IPS-18a (cell line): ENCODE results near the gene CERKL.

Experiments
- H3K27ac ChIP-seq: one replicate; pipeline ENCODE4 v1.5.1; 2013; ENCODE audit warnings: low read length
- H3K27me3 ChIP-seq: one replicate; pipeline ENCODE4 v1.6.1; 2013; ENCODE audit warnings: mild to moderate bottlenecking, low read length; ENCODE audit not compliant: control insufficient read depth, insufficient read depth
- H3K36me3 ChIP-seq: one replicate; pipeline ENCODE4 v1.6.1; 2013; ENCODE audit warnings: low read depth, low read length; ENCODE audit not compliant: control insufficient read depth
- H3K4me1 ChIP-seq: one replicate; pipeline ENCODE4 v1.6.1; 2013; ENCODE audit warnings: low read depth, low read length; ENCODE audit not compliant: control insufficient read depth
- H3K4me3 ChIP-seq: one replicate; pipeline ENCODE4 v1.5.1; 2013; ENCODE audit warnings: low read length
- H3K9ac ChIP-seq: one replicate; pipeline ENCODE4 v1.6.1; 2013; ENCODE audit warnings: mild to moderate bottlenecking, low read length, moderate library complexity
- H3K9me3 ChIP-seq: one replicate; pipeline ENCODE4 v1.6.1; 2013; ENCODE audit warnings: low read depth, low read length; ENCODE audit not compliant: control insufficient read depth

Gene CERKL

DNA sequence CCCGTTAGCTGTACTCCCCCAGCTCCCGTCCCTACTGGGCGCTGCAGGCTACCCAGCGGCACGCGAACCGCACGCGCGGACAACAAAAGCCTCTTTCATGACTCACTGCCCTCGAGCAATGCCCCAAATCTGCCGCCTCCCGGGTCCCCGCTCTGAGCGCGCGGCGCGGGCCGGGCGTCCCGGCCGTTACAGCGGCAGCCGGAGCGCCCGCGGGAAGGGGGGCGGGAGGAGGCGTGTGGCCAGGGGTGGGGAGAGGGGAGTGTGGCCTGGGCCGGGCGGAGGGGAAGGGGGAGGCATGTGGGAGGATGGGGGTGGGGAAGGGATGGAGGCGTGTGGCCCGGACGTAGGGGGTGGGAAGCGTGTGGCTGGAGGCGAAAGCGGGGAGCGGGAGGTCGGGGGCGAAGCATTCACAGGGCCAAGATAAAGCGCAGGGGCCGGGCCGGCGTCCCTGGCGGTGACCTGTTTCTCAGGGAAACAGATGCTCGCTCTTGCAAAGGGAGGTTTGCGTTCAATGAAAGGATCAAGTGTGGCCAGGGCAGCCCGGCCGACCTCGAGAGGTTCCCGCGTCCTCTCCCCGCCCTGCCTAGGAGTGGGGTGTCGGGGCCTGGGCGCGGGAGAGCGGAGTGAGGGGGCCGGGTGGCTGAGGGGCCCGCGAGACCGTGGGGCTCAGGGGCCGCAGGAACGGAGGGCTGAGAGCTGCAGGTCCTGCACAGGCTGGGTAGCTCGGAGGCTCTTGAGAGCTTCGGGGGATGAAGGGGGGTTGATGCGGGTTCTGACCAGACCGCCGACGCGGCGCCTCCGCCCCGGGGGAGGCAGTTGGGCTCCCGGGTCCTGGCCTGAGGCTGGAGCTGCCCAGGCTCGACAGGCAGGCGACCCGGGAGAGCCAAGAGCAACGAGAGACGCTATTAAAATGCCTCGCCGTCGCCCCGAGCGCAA lies 26.9 kb upstream of the CERKL start:
- Histone ChIP-seq H3K4me1 (peaks cover 37% of the 10 kb centered on the region), H3K27ac (no peak overlapping the region), H3K9me3 (peaks cover 3% of the 10 kb centered on the region), H3K36me3 (no peaks in the 10 kb centered on the region), H3K27me3 (peaks cover 100% of the 10 kb centered on the region), H3K9ac (no peak overlapping the region), H3K4me3 (peak overlapping the region; percentile 38)

DNA sequence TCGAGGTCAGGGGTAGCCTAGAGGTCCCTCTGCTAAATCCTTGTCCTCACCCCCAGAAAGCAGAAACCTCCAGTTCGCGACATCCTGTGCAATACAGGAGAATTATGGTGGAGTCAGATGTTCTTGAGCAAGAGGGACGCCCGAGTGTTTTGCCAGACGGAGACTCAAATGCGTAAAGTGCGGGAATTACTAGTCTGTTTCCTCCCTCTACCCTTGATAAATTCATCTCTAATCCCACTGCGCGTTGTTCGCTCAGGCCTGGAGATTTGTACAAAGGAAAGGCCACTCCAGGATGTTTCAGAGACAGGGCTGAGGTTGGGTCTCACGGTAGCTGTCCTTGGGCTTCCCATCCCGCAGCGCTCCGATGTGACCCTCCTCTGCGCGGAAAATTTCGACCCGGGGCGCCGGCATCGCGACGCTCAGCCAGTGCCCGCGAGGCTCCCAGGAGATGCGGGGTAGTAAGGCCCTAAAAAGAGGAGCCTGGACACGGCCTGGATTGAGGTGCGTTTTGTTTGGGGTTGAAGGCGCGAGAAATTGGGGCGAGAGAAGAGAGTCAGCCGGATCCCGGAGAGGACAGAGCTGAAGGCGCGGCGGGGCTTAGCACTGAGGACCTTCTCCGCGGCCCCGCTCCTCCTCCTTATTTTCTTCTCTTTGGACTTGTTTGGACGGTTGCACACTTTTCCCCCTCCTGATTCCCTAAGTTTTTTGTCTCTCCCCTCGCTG lies 26.1 kb upstream of the CERKL start:
- Histone ChIP-seq H3K4me1 (peaks cover 37% of the 10 kb centered on the region), H3K9me3 (peaks cover 3% of the 10 kb centered on the region)

DNA sequence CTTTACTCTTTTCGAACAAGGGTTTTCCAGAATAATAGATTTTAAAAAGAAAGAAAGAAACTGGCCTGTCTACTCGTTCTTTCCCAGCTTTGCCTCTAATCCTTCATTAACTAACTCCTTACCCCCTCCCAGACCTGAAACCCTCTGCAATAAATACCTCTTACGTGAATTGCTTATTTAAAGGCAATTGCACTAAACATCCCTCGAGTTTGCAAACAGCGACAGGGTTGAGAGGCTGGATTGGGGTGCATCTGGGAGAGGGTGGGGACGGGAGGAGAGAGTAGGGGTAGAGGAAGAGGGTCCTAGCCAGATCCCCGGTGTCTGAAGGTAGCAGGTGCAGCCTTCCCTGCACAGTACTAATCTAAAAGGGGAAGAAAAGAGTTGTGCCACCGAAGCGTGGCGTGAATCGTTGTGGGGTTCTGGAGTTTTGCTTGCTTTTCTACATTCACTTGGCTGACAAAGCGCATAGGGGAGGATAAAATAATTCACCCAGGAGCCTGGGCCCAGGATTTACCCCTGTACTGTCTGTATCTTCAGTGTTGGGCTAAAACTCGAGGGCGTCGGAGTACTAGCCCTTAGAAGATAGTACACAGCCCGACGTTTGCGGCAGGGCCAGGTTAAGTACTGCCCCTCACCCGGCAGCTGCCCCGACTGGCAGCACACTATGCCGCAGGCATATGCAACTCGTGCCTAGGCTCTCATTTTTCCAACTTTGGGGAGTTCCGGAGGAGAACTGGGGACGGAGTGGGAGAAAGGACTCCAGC lies 25.3 kb upstream of the CERKL start:
- H3K4me3 ChIP-seq = peak overlapping the region; percentile 48
- no peak overlapping the region for H3K9ac ChIP-seq
- peaks cover 3% of the 10 kb centered on the region for H3K9me3 ChIP-seq
- H3K27ac ChIP-seq = no peak overlapping the region
- H3K36me3 ChIP-seq = no peaks in the 10 kb centered on the region
- H3K27me3 ChIP-seq = peaks cover 100% of the 10 kb centered on the region
- peaks cover 37% of the 10 kb centered on the region for H3K4me1 ChIP-seq

More for the DNA sequence above, 26.1 kb upstream of the CERKL start:
- H3K27me3 ChIP-seq = peaks cover 100% of the 10 kb centered on the region
- peak overlapping the region; percentile 38 for H3K4me3 ChIP-seq
- H3K27ac ChIP-seq = no peak overlapping the region
- no peaks in the 10 kb centered on the region for H3K36me3 ChIP-seq
- no peak overlapping the region for H3K9ac ChIP-seq

DNA sequence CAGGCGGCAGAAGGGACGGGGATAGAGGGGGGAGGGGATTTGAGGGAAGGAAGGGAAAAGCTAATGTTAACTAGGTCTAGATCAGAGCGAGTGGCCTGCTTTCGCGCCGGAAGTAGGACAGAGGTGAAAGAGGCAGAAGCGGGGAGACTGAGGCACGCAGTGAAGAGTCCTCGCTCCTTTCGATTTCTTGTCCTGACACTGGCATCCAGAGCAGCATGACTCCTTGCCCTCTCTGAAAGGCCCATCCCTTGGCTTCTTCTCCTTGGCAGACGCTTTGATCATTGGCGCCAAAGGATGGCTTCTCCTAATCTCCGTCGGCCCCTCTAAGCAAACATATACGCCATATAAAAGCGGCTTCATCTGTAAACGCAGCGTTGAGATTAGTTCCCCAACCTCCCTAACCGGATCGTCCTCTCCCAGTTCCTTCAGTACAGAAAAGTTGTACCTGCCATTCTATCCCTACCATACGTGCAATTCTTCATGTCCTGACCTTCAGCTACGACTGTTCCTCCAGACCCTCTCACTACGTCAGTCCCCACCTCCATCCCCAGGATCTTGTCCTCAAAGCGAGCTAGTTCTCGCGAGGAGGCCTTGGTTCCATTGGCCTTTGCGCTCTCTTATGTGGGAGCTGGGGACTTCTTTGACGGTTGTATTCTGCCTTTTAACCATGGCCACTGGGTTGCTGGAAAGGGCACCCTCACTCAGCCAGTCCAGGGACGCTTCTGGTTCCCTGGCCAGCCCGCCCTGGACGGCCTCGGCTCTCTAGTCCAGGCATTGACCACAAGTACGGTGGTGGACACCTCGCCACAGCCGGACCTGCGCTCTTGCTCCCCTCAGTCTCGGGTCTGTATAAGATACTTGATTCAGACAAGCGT lies 24.3 kb upstream of the CERKL start:
- Histone ChIP-seq H3K9me3 (peaks cover 3% of the 10 kb centered on the region), H3K4me3 (peak overlapping the region; percentile 48), H3K27ac (no peak overlapping the region), H3K27me3 (peaks cover 100% of the 10 kb centered on the region), H3K9ac (no peak overlapping the region), H3K4me1 (peaks cover 37% of the 10 kb centered on the region), H3K36me3 (no peaks in the 10 kb centered on the region)

DNA sequence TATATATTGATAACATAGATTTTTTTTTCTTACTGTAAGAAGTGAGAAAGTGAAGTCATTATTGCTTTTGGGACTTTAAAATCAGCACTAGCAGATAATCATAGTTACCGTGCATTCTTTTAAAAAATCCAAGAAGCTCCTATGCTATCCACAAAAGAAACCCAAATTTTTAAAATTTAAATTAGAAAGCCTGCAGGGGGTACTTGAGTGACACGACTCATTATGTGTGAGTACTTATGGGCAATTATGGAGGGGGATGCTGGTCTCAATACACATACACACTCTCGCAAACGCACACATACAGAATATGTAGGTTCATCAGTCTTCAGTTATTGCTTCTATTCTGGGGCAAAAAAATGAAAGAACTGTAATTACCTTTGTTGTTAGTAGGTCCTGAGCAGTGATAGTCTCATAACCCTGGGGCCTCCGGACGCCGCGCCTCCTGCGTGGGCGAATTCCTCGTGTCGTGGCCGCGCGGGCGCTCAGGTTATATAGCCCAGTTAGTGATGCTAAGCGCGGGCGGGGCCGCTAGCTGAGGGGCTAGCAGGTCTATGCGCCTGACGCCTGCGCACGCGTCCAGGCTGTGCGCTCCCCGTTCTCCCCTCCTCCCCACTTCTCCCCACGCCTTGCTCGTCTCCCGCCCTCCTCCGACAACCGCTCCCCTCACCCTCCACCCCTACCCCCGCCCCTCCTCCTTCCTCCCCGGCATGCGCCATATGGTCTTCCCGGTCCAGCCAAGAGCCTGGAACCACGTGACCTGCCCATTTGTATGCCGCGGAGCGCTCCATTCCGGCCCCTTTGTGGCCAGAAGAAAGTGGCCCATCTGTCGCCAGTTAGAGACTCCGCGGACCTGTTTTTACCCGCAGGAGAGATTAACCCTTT lies 23.4 kb upstream of the CERKL start, which contains the start of gene NEUROD1:
Gene NEUROD1 (minus strand): TSS at position 463 of the 882 bp plus-strand sequence. CDS start 1,657 bp downstream, outside the sequence.
- peaks cover 100% of the 10 kb centered on the region for H3K27me3 ChIP-seq
- H3K9ac ChIP-seq = no peak within 1 kb of the TSS
- peaks cover 3% of the 10 kb centered on the region for H3K9me3 ChIP-seq
- H3K36me3 ChIP-seq = no peaks in the 10 kb centered on the region
- peaks cover 37% of the 10 kb centered on the region for H3K4me1 ChIP-seq
- H3K27ac ChIP-seq = no peak within 1 kb of the TSS
- peak within 1 kb of the TSS; percentile 48 for H3K4me3 ChIP-seq

DNA sequence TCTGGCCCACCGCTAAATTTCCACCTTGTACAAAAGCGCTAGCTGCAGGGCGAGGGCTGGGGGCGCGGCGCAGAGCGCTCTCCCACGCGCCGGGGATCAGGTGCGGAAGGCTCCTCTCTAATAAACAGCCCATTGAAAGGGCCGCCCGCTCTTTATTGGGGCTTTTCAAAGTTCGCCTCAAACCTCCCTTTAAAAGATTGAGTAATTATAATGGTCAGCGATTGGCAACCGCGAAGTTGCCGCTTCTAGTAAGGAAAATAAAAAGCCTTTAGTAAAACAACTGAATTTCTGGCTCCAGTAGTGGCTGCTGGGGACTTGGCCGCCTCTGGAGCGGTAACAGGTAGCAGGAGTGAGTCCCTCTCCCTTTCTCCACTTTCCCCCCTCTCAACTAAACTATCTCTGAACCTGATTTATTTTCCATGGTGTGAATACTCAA lies 22.7 kb upstream of the CERKL start:
- Histone ChIP-seq H3K27me3 (peaks cover 100% of the 10 kb centered on the region), H3K36me3 (no peaks in the 10 kb centered on the region), H3K27ac (no peak overlapping the region)

DNA sequence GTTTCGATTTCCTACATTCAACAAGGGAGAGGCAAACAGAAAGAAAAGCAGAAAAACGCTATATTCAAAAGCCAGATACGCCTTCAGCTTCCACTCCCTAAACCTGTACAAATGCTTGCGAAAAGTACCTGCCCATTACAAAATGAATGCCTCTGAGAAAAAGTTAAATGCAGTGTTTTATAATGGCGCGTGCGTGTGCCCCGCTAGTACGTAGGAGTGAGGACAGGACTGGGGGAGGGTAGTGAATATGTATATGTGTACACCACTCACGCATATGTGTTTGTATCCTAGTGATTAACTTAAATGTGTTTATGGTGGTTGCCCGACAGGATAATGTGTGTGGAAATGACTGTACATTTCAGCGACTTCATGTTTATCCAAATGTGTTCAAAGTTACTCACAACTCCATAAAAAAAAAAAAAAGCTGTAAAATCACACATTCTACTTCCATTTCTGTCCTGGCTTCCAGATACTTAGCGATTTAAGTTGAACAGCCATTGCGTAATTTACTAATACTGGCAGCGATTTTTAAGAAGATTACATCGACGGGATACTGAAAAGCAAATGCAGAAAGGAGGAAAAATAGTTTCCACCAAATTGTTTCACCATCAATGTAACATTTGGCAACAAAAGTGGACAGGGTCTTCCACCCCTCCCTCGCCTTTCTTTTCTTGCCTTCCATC lies 22.1 kb upstream of the CERKL start:
- H3K4me3 ChIP-seq = peak overlapping the region; percentile 1
- peaks cover 100% of the 10 kb centered on the region for H3K27me3 ChIP-seq
- no peak overlapping the region for H3K9ac ChIP-seq
- no peaks in the 10 kb centered on the region for H3K36me3 ChIP-seq
- peaks cover 31% of the 10 kb centered on the region for H3K4me1 ChIP-seq
- H3K9me3 ChIP-seq = no peaks in the 10 kb centered on the region
- H3K27ac ChIP-seq = no peak overlapping the region

More for the DNA sequence above, 22.7 kb upstream of the CERKL start:
- peaks cover 34% of the 10 kb centered on the region for H3K4me1 ChIP-seq
- no peak overlapping the region for H3K9ac ChIP-seq
- peak overlapping the region; percentile 1 for H3K4me3 ChIP-seq
- peaks cover under 1% of the 10 kb centered on the region for H3K9me3 ChIP-seq

DNA sequence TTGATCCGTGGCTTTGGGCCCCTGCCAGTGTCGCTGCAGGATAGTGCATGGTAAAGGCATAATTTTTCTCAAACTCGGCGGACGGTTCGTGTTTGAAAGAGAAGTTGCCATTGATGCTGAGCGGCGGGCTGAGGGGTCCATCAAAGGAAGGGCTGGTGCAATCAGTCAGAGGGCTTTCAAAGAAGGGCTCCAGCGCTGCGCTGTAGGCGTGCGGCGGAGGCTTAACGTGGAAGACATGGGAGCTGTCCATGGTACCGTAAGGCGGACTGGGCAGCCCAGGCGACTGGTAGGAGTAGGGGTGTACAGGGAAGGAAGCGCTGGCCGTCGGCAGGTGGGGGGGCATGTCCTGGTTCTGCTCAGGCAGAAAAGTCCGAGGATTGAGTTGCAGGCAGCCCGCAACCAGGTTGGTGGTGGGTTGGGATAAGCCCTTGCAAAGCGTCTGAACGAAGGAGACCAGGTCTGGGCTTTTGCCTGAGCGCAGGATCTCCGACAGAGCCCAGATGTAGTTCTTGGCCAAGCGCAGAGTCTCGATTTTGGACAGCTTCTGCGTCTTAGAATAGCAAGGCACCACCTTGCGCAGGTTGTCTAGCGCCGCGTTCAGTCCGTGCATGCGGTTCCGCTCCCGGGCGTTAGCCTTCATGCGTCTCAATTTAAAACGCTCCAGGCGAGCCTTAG lies 21.1 kb upstream of the CERKL start:
- H3K4me1 ChIP-seq = peaks cover 27% of the 10 kb centered on the region
- no peak overlapping the region for H3K27ac ChIP-seq
- no peaks in the 10 kb centered on the region for H3K36me3 ChIP-seq
- peaks cover 98% of the 10 kb centered on the region for H3K27me3 ChIP-seq
- H3K9ac ChIP-seq = no peak overlapping the region
- no peak overlapping the region for H3K4me3 ChIP-seq
- no peaks in the 10 kb centered on the region for H3K9me3 ChIP-seq

DNA sequence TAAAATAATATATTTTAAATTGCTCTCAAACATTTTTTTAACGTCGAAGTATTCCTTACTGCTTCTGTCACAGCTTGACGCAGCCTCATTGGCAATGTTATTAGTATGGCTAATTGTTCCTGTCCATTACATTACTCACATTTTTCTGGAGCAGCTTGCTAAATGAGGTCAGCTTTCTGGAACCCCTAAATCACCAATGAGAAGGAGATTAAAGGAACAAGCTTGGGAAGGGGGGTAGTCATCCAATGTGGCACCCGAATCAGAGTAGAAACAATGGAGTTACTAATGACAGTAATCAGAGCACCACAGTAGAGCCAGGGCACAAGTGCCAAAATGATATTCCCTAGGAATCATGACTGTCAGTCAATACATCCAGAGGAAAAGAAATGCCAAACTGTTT lies 18.3 kb upstream of the CERKL start:
- no peak overlapping the region for H3K27ac ChIP-seq
- H3K4me3 ChIP-seq = no peak overlapping the region
- H3K4me1 ChIP-seq = peaks cover 6% of the 10 kb centered on the region
- H3K36me3 ChIP-seq = no peaks in the 10 kb centered on the region
- no peaks in the 10 kb centered on the region for H3K9me3 ChIP-seq
- H3K9ac ChIP-seq = no peak overlapping the region
- peaks cover 86% of the 10 kb centered on the region for H3K27me3 ChIP-seq
